Astrocyte of the cerebellum (primary cell): ENCODE results near the gene KLF12.

Experiments
- DNase-seq: peaks from one replicate; pipeline ENCODE4 v3.0.0-alpha.2; 2011; ENCODE audit warnings: low read depth
- H3K4me3 ChIP-seq: 2 replicates; pipeline ENCODE4 v1.5.1; 2011; ENCODE audit warnings: mild to moderate bottlenecking, low read depth, low read length, moderate library complexity
- CTCF ChIP-seq: IDR thresholded peaks from 2 replicates; pipeline ENCODE4 v1.5.1; 2012; ENCODE audit warnings: low read length, low read depth, moderate library complexity, mild to moderate bottlenecking; ENCODE audit errors: missing control alignments
- in situ Hi-C: cut with HindIII; loops from 2 replicates; pipeline ENCODE4 v1.10.0; 2017; ENCODE audit warnings: low sequenced_read_pairs

Gene KLF12

GRCh38 chr13:74087357-74087756 lies 46.8 kb downstream of the KLF12 start:
- no peak overlapping the region for H3K4me3 ChIP-seq
- no peak for DNase-seq
- TF ChIP-seq CTCF, result no peak
- in situ Hi-C loops, result no loop called here
